ENCODE results near the gene MEGF6. TPM values are rescaled to one million over a fixed set of nuclear protein-coding genes. Genes with fewer than 3 reads are reported as not detected.

MEGF6 gene
- total RNA-seq, 1 donor from 2014 or later, result 5.3 TPM

DNA sequence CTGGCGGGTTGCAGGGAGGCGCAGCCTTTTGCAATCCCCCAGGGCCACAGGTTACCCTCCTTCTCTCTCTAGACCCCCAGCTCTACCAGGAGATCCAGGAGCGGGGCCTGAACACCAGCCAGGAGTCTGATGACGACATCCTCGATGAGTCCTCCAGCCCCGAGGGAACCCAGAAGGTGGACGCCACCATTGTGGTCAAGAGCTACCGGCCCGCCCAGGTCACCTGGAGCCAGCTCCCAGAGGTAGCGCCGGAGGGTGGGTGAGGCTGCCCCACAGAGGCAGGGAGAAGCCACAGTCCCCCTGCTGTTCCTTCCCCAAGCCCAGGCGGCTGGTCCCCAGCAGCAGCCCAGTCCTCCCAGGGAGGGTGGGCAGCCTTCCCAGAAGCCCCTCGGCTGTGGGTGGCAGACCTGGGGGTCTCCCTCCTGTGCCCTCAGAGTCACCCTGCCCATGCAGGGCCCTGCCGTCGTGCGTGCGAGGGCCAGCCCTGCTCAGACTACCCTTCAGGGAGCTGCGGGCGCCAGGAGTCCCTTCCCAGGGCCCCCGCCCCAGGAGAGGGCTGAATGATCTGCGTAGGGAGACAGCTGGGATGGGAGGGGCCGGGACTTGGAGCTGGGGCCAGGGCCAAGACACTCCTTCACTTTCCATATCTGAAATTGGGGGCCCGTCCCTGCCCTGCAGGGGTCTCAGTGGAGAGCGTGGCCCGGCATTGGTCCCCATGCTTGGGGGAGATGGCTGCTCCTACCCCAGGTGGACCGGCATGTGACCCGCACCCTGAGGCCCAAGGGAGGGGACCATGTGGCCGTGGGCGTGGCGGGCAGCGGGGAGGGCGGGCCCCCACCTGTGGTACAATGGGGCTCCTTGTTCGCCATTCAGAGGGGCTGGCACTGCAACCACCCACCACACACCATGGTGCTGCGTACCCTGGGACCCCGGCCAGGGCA lies 143.9 kb downstream of the MEGF6 start:
- DNase-seq (ENCODE audit: low spot score in 2 of 2), result no peak
- no peak for FAIRE-seq

DNA sequence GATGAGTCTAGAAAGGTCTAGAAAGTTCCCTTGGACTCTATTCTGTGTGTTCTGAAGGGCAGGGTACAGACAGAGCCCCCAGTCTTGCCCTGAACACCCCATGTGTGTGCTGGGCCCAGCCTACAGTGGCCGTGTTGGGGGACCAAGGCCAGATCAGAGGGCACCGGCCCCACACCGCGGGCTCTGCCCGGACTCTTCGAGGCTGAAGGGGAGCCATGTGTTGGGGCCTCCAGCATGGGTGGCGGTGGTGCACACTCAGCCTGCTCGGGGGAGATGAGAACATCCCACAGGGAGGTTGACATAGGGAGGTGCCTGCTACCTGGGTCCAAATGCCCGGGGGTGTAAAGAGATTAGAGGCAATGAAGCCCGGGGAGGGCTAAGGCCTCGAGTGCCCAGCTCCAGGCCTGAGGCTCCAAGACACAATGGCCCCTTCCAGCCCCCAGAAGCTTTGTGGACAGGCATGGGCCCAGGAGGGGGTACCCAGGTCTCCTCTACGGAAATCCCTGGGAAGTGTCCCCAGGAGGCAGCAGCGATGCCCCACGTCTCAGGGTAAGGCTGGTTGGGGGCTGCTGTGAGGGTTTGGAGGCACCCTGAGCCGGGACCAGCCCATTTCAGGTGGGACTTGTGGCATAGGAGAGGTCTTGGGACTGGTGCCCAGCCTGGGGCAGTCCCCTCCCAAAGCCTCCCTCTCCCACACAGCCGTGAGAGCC lies 144.8 kb downstream of the MEGF6 start:
- FAIRE-seq (no peak), DNase-seq (ENCODE audit: low spot score in 2 of 2) (no peak)

DNA sequence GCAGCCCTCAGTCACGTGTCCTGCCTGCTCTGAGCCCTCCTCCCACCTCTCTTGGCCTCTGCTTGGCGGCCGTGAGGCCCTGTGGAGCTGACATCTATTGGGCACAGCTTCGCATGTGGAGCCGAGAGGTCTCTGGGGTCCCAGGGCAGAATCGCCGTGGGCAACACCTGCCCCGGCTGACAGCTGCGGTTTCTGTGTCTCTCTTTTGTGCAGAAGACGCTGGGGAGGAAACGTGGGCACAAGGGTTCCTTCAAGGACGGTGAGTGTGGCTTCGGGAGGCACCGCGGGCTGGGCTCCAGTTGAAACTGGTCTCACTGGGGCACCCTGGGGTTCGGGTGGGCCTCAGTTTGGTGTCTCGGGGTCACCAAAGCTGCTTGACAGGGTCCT lies 145.4 kb downstream of the MEGF6 start:
- no peak for DNase-seq (ENCODE audit: low spot score in 2 of 2)
- no peak for FAIRE-seq

DNA sequence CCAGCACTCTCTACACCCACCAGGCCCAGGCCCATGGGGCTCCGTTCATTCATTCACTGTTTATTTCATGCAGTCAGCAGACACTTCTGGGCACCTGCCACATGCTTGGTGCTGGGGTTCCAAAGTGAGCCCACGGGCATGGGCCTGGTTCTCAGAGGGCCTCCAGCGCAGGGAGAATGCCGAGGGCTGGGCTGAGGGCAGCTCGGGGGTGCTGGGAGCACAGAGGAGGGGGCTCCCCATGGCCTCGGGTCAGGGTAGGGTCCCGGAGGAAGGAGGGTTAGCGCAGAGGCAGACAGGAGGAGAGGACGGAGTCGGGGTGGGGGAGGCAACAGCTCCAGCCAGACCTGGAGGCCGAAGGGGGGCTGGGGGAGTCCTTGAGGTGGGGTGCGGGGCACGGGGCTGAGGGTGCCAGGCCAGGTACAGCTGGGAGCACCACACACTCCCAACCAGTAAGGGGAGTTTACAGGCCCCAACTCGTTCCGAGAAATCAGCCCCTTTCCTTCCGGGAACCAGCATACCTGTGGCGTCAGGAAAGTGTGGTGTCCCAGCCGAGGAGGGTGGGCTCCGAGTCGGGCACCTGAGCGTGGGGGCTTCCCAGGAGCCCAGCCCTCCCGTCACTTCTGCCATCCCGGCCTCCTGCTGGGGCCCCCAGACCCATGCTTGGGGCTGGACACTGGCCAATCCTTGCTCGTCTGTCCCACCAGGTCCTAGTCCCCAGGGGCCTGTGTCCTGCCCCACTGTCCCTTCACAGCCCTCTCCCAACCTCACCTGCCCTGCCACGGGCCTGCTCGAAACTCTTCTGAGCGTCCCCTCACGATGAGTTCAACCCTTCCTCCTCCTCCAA lies 146.0 kb downstream of the MEGF6 start:
- no peak for FAIRE-seq
- DNase-seq (ENCODE audit: low spot score in 2 of 2), result no peak

DNA sequence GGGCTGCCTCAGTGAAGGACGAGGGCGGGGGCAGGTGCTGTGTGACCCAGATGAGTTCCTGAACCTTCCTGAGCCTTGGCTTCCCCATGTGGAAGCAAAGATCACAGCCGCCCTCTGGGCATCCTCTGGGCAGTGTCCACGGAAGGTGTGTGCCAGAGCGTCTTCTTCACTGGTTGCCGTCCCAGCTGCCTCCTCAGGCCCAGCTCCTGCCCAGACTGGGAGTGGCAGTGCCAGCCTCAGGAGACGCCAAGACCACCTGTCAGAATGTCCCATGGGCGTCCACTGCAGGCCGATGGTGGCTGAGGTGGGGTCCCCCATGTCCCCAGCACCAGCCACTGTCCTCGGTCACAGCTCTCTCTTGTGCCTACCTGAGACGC lies 146.7 kb downstream of the MEGF6 start:
- no peak for DNase-seq (ENCODE audit: low spot score in 2 of 2)
- FAIRE-seq, result no peak

DNA sequence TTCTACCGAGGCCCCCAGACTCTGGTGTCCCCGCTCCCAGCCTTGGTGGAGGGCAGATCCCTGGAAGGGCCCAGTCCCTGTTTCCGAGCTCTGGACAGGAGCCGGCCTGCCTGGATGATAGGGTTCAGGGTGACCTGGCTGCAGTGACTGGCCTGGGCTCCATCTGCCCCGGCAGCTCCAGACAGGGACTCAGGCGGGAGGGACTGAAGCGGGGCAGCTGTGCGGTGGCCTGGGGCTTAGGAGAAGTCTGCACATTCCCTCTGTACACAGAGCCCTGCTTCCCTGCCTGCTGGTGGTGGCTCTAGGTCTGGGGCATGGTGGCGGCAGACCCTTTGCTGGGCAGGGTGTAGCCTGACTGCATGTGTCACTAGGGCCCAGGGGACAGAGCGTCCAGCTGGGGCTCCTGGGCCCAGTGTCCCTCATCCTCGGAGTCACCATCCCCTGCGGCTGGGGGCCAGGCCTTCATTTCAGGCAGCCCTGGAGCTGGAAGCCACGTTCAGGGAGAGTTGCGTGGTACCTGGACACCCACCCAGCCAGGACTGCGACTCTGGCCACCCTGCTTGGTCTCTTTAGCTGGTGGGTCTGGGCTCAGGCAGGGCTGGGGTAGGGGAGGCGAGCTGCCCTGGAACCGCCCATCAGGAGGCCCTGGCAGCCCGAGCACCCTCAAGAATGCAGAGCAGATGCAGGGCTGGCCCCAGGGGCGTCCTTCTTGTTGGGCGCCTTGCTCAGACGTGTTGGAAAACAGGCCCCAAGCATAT lies 147.2 kb downstream of the MEGF6 start:
- DNase-seq (ENCODE audit: low spot score in 2 of 2) (no peak), FAIRE-seq (no peak)

DNA sequence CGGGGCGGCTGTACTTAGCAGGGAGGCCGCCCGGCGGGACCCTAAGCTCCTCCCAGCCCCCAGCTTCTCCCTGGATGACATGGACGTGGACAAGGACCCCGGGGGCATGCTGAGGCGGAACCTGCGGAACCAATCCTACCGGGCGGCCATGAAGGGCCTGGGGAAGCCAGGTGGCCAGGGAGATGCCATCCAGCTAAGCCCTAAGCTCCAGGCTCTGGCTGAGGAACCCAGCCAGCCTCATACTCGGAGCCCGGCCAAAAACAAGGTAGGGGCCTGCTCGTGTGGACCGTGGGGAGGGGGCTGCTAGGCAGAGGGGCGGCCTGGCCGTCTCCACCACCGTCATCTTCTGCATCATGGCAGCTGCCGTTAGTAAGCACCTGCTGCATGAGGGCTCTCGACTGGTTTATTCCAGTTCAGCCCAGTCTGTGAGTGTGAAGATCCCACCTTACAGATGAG lies 147.9 kb downstream of the MEGF6 start:
- no peak for FAIRE-seq
- DNase-seq (ENCODE audit: low spot score in 2 of 2), result no peak

DNA sequence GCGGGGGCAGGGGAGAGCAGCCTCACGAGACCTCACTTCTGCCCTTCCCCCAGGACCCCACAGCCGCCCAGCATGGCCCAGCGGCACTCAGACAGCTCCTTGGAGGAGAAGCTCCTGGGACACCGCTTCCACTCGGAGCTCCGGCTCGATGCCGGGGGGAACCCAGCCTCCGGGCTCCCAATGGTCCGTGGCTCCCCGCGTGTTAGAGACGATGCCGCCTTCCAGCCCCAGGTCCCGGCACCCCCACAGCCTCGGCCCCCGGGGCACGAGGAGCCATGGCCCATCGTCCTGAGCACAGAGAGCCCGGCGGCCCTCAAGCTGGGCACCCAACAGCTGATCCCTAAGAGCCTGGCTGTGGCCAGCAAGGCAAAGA lies 148.3 kb downstream of the MEGF6 start:
- no peak for FAIRE-seq
- DNase-seq (ENCODE audit: low spot score in 2 of 2), result no peak

DNA sequence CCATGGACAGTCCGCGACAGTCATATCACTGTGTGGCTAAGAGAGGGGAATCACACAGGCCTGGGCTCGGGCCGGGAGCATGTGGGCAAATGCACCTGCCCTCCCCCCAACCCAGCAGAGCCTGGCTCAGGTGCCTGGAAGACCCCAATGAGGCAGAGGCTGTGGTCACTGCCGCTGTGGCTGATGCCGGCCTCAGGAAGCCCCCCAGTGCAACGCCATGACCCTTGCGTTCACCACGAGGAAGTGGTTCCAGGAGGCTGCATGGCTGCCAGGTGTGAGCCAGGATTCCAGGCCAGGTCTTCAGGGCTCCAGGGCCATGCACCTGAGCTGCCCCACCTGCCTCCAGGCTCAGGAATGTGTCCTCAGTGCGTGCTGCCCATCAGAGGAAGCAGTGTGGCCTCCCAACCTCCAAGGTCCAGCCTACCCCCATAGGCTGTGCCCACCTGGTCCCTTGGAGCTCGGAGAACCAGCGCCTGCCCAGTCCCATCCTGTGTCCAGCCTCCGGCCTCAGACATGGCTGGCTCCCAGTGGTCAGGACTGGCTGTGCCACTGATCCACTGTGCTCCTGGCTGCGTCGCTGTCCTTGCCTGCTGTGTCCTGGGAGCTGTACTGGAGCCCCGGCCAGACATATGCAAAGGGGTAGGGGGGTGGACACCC lies 148.8 kb downstream of the MEGF6 start:
- DNase-seq (ENCODE audit: low spot score in 2 of 2) (no peak), FAIRE-seq (no peak)

DNA sequence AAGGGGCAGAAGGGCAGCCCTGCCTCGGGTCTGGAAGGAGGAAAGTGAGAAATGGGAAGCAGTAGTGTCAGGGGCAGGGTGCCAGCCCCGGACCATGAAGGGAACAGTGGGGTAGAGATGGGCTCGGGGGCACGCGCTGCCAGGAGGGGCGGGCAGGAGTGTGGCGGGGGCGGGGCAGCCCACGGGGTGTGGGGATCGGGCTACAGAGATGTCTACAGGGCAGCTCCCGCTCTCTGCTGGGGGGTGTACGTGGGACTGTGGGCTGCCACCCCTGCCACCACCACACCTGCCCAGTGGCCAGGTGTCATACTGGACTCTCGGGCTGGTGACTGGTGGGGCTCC lies 149.4 kb downstream of the MEGF6 start:
- FAIRE-seq (no peak), DNase-seq (ENCODE audit: low spot score in 2 of 2) (no peak)

DNA sequence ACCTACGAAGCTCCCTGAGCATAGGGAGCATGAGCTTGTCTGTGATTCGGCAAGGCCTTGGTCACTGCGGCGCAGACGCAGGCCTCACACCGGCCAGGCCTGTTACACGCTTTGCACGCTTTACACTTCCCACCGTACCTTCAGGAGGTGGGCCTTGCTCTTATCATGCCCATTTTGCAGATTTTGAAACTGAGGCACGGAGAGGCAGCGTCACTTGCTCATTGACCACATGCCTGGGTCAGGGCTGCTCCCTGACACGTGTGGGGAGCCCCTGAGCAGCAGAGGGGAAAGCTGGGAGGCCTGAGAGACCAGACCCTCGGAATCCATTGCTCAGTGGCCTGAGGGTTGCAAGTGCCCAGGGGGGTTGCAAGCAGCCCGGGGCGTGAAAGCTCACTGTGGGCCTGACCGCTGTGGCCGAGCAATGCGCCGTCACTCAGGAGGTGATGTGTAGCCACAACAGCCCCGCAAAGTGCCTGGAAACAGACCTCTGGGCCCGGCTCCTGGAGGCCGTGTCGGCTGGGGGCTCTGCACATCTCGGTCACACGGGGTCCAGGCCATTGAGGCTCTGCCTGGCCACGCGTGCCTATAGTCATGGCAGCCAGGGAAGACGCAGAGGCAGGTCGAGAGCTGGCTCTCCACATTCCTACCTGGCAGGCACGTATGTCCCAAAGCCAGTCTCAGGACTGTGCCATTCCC lies 149.9 kb downstream of the MEGF6 start:
- DNase-seq (ENCODE audit: low spot score in 2 of 2) (no peak), FAIRE-seq (no peak)

DNA sequence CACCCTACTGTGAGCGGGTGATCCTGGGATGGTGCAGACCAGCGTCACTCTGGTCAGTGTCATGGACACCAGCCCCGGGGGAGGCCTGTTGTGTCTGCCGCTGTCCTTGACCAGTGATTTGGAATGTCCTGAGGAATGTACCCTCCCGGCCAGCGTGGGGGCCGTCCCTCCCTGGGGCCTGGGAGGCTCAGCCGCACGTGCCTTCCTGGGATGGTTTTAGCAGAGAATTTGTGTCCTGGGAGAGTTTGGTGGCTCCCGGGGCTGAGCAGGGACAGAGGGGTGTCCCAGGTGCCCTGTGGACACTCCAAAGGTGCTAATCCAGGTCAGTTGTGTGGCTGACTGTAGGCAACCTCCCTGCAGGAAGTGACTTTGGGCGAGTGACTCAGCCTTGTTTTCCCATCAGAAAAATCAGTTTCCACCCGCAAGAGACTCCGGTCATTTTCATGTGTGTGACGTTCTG lies 150.6 kb downstream of the MEGF6 start:
- FAIRE-seq, result no peak
- no peak for DNase-seq (ENCODE audit: low spot score in 2 of 2)

DNA sequence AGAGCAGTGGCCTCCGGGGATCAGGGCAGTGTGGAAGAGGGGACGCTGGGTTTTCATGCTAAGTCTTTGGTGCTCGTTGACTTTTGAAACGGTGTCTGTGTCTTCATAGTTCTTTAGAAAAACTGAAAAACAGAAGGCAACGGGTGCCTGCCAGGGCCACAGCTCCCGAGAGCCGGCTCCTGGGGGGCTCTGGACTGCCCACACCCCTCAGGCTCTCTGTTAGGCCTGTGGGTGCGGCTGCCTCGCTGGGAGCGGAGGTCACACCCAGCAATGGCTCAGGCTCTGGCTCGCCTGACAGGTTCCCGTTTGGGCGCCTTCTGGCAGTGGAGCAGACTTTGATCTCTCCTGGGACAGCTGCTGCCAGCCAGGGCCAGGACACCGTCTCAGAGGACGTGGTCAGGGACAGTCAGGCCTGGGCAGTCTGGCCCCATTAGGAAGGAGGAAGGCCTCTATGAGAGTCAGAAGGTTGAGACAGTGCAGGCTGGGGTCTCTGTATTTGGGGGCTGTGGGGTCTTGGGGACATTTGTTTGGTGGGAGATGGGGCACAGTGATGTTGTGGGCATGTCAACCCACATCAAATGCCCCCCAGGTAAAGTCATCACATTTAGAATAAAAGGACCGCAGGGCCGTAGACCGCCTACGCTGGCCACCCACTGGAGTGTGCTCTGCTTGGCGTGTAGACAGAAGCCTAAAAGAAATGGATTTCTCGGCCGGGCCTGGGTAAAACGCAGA lies 151.2 kb downstream of the MEGF6 start:
- DNase-seq (ENCODE audit: low spot score in 2 of 2) (no peak), FAIRE-seq (no peak)

DNA sequence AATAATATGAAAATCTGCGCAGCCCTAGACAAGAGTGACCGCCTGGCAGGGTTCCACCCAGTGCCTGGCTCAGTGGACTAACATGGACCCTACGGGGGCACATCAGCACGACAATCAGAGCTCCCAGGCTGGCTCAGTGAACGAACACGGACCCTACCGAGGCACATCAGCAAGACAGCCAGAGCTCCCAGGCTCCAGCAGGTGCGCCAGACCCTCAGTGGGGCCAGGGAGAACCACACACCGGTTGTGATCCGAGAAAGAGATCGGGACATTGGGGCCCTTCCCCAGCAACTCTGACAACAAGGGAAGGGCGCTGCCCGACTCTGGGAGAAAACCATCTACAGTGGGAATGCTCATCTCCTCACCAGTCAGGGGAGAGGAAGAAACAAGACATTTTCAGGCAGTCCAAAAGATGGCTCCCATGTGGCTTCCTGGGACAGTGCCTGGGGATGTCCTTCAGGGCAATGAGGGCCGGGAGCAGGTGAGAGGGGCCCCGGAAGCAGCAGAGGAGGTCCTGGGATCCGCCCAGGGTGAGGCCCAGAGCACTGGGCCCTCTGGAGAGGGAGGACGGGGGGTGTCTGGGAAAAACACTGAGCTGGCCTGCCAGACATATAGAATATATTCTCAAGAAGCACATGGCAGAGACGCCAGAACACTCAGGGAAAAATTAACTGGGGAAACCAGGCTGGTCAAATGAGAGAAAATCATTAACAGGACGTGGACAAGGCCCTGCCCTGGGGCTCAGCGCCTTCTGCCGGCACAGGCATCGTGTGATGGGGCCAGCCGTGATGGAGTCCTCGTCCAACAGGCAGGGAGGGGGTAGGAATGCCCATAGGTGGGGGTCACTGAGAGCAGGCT lies 152.0 kb downstream of the MEGF6 start:
- FAIRE-seq, result no peak
- DNase-seq (ENCODE audit: low spot score in 2 of 2), result no peak

DNA sequence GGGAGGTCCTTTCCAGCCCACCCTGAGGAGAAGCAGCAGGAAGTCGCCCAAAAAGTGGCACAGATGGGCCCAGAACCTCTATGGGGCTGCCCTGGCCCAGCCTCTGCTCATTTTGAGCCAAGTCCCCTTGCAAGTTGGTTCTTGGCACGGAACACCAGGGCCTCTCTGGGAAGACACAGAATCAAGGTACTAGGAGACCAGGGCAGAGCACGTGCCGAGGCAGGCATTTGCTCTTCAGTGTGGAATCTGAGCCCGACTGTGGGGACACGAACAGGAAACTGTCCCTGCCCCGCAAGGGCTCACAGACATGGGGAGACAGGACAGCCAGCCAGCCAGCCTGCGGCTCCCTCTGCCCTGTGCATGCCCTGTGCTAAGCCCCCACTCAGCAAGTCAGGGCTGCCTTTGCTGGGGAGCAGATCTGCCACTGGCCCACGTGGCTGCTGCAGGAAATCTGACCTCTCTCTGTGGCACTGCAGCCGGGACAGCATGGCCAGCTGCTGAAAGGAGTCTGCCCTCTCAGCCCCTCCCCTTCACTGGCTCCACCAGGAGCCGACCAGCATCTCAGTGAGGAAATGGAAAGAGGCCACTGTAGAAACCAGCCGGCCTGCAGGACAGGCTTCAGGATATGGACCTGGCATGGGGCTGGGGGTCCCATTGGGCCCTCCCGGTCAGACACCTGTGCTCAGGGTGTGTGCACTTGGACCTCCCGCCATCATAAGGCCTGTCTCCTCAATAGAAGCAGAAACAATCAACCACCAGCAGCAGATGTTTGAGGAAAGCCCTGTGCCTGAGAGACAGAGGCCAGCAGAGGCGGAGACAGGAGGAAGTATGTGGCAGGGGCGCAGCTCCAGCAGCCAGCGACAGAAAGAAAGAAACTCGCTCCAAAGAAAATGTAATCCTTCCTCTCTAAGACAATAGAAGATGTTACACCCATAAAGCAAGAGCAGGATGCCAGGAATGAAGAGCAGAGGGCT lies 153.1 kb downstream of the MEGF6 start:
- no peak for DNase-seq (ENCODE audit: low spot score in 2 of 2)
- no peak for FAIRE-seq

All from frontal cortex (tissue), 4 donors.